ENCODE results near the gene CDK14.

DNA sequence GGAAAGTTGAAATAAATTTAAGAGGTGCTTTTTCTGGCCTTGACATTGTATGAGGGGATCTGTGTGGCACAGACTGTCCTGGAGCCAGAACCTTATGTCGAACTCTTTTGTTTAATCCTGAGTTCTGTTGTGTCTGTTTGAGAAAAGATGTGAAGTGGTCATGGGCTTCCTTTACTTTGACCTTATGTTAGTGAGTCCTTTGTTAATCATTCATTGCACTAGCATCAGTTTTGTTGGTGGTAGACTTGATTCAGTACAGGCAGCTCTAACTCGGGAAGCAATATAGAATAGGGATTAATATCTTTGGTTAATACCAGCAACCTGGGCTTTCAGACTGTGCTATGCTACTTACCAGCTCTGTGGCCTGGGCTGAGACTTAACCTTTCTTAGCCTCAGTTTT, 544.2 kb downstream of the CDK14 start:
- TF ChIP-seq, protein P1, sequence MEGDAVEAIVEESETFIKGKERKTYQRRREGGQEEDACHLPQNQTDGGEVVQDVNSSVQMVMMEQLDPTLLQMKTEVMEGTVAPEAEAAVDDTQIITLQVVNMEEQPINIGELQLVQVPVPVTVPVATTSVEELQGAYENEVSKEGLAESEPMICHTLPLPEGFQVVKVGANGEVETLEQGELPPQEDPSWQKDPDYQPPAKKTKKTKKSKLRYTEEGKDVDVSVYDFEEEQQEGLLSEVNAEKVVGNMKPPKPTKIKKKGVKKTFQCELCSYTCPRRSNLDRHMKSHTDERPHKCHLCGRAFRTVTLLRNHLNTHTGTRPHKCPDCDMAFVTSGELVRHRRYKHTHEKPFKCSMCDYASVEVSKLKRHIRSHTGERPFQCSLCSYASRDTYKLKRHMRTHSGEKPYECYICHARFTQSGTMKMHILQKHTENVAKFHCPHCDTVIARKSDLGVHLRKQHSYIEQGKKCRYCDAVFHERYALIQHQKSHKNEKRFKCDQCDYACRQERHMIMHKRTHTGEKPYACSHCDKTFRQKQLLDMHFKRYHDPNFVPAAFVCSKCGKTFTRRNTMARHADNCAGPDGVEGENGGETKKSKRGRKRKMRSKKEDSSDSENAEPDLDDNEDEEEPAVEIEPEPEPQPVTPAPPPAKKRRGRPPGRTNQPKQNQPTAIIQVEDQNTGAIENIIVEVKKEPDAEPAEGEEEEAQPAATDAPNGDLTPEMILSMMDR (IDR thresholded peaks at IDR 0.05): no peak
- no peak for TF ChIP-seq POLR2A (IDR thresholded peaks at IDR 0.05)
